Glutamatergic neuron (in vitro differentiated cells): ENCODE data around the gene CARMIL1. TPM values are rescaled to one million over a fixed set of nuclear protein-coding genes. Genes with fewer than 3 reads are reported as not detected.

ENCODE experiments used
- DNase-seq: peaks from one replicate; pipeline ENCODE4 v3.0.0; 2022
- H3K27ac Mint-ChIP-seq: one replicate; pipeline ENCODE4 v1.8.0; 2020; ENCODE audit warnings: mild to moderate bottlenecking, mixed read lengths, inconsistent platforms; ENCODE audit not compliant: unreplicated experiment
- H3K27me3 Mint-ChIP-seq: one replicate; pipeline ENCODE4 v1.8.0; 2020; ENCODE audit warnings: mild to moderate bottlenecking, moderate library complexity, mixed read lengths, inconsistent platforms; ENCODE audit not compliant: unreplicated experiment
- H3K36me3 Mint-ChIP-seq: one replicate; pipeline ENCODE4 v1.8.0; 2020; ENCODE audit warnings: mild to moderate bottlenecking, mixed read lengths, inconsistent platforms; ENCODE audit not compliant: unreplicated experiment
- H3K4me1 Mint-ChIP-seq: one replicate; pipeline ENCODE4 v1.8.0; 2020; ENCODE audit warnings: mild to moderate bottlenecking, low read depth, mixed read lengths, inconsistent platforms; ENCODE audit not compliant: unreplicated experiment
- H3K4me3 Mint-ChIP-seq: one replicate; pipeline ENCODE4 v1.8.0; 2020; ENCODE audit warnings: mild to moderate bottlenecking, mixed read lengths, inconsistent platforms; ENCODE audit not compliant: unreplicated experiment
- H3K9me3 Mint-ChIP-seq: one replicate; pipeline ENCODE4 v1.8.0; 2020; ENCODE audit warnings: mild to moderate bottlenecking, moderate library complexity, mixed read lengths, inconsistent platforms; ENCODE audit not compliant: unreplicated experiment
- total RNA-seq: library from RNA; stranded (reverse); fragmentation: NEBNext Ultra II Directional; extraction: Animal tissue kit (Norgen Biotek cat#: 25700); gene quantifications from one replicate; pipeline ENCODE4 v1.2.1, GENCODE V29; 2021; ENCODE audit not compliant: unreplicated experiment
- TF ChIP-seq, protein P1 (sequence below): fragments of 200-600 bp; sonication (generic); IDR thresholded peaks from one replicate; pipeline ENCODE4 v1.5.0; 2021; ENCODE audit not compliant: partially characterized antibody, unreplicated experiment

CARMIL1 gene
- total RNA-seq, 1 donor from 2014 or later = 4.8 TPM

DNA sequence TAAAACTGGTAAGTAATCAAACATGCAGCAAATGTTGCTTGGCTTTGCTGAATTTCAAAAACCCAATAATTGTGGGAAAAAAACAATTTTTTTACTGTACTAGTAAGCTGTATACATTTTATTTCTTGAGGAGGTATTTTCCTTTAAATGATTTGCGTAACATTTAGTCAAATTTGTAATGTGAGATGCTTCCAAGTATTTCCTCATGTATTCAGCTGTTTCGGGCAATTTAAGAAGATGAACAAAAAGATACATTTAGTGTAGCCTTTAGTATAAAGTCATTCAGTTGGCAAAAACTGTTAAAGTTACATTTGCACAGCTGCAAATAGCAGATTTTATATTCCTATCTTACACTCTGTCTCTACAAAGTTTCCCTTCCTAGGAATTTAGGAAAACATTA lies 186.8 kb downstream of the CARMIL1 start:
- Mint-ChIP-seq H3K27ac (no peak overlapping the region), H3K4me3 (no peak overlapping the region), H3K9me3 (no peaks in the 10 kb centered on the region), H3K27me3 (peaks cover 4% of the 10 kb centered on the region), H3K4me1 (no peaks in the 10 kb centered on the region), H3K36me3 (no peaks in the 10 kb centered on the region)
- DNase-seq = no peak
- TF ChIP-seq, protein P1, sequence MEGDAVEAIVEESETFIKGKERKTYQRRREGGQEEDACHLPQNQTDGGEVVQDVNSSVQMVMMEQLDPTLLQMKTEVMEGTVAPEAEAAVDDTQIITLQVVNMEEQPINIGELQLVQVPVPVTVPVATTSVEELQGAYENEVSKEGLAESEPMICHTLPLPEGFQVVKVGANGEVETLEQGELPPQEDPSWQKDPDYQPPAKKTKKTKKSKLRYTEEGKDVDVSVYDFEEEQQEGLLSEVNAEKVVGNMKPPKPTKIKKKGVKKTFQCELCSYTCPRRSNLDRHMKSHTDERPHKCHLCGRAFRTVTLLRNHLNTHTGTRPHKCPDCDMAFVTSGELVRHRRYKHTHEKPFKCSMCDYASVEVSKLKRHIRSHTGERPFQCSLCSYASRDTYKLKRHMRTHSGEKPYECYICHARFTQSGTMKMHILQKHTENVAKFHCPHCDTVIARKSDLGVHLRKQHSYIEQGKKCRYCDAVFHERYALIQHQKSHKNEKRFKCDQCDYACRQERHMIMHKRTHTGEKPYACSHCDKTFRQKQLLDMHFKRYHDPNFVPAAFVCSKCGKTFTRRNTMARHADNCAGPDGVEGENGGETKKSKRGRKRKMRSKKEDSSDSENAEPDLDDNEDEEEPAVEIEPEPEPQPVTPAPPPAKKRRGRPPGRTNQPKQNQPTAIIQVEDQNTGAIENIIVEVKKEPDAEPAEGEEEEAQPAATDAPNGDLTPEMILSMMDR = no peak

DNA sequence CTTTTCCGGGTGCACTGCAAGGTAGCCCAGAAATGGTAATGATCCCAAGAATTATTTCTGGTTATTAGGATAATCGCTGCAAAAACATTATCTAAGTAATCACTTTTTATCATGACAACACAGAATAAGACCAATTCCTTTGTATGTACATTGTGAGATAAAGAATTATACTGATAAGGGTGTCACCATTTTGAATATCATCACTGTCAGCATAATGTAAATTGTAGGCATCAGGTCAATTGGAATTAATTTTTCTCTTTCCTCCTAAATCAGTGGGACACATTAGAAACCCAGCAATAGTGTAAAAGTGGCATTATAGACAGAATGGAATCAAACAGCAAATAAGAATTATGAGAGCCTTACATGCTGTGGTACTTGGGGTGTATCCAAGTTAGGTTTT lies 189.7 kb downstream of the CARMIL1 start:
- Mint-ChIP-seq H3K4me1 (no peaks in the 10 kb centered on the region), H3K9me3 (no peaks in the 10 kb centered on the region), H3K4me3 (no peak overlapping the region), H3K36me3 (no peaks in the 10 kb centered on the region), H3K27me3 (peaks cover 2% of the 10 kb centered on the region), H3K27ac (no peak overlapping the region)
- TF ChIP-seq, protein P1 = no peak
- no peak for DNase-seq

DNA sequence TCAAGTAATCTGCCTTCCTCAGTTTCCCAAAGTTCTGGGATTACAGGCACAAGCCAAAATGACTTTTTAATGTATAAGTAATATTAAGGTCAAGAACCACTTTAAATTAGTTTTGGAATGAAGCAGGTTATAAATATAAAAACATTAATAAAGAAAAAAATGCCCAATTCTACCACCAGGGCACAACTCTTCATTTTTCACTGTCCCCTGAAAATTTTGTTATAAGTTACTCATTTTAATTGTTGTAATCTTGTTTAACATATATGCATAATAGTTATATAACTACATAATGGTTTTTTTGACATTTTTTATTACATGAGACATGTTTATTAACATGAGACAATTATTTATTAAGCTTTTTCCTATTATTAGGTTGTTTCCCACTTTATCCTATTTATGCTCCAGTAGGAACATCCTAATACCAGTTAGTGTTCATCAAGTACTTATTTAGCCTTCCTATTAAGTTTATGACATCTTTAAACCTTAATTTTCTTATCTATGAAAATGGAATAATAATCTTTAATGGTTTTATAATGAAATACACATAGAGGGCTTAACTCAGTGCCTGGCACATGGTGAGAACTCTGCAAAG lies 190.7 kb downstream of the CARMIL1 start:
- Mint-ChIP-seq H3K27ac (no peak overlapping the region), H3K27me3 (no peaks in the 10 kb centered on the region), H3K36me3 (no peaks in the 10 kb centered on the region), H3K4me1 (no peaks in the 10 kb centered on the region), H3K9me3 (no peaks in the 10 kb centered on the region), H3K4me3 (no peak overlapping the region)
- TF ChIP-seq, protein P1 = peak; percentile 75
- DNase-seq = no peak

DNA sequence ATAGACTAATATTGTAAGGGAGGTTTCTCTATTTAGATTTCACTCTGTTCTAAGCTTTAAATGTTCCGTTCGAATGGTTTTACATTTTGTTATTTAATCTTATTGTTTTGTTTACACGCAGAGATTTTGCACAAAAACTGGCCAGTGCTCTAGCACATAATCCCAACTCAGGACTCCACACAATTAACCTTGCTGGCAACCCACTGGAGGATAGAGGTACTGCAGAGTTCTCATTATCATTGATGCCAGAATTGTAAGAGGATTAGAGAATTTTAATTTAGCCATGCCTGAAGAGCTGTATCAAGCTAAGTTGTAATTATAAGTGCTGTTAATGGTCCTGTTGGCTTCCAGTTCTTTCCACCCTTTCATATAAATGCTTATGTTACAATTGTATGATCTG lies 193.1 kb downstream of the CARMIL1 start:
- Mint-ChIP-seq H3K27ac (no peak overlapping the region), H3K4me1 (no peaks in the 10 kb centered on the region), H3K4me3 (no peak overlapping the region), H3K27me3 (peaks cover 3% of the 10 kb centered on the region), H3K9me3 (no peaks in the 10 kb centered on the region), H3K36me3 (no peaks in the 10 kb centered on the region)
- TF ChIP-seq, protein P1 = peak; percentile 62
- DNase-seq = no peak

DNA sequence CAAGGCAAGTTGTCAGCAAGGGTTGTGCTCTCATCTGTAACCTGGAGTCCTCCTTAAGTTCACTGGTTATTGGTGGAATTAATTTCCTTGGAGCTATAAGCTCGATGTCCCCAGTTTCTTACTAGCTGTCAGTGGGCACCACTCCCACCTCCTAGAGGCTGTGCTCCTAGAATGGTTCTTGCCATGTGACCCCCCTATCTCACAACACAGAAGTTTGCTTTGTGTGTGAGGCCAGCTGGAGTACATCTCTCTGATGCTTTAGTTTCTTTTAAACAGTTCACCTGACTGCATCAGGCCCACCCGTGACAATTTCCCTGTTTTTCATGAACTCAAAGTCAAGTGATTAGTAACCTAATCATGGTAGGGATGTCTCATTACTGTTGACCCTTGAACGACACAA lies 193.7 kb downstream of the CARMIL1 start:
- TF ChIP-seq, protein P1 = no peak
- no peak for DNase-seq
- Mint-ChIP-seq H3K36me3 (no peaks in the 10 kb centered on the region), H3K27ac (no peak overlapping the region), H3K4me3 (no peak overlapping the region), H3K27me3 (peaks cover 3% of the 10 kb centered on the region), H3K9me3 (no peaks in the 10 kb centered on the region), H3K4me1 (no peaks in the 10 kb centered on the region)
